HG03520 (cell line): ENCODE measurements around the gene EMILIN3.

Experiments used
- ATAC-seq: cut with Tn5 transposase; IDR thresholded peaks from one replicate; pipeline ENCODE4 v1.9.1; 2021; ENCODE audit warnings: mild to moderate bottlenecking, moderate library complexity; ENCODE audit not compliant: unreplicated experiment

The EMILIN3 gene

DNA sequence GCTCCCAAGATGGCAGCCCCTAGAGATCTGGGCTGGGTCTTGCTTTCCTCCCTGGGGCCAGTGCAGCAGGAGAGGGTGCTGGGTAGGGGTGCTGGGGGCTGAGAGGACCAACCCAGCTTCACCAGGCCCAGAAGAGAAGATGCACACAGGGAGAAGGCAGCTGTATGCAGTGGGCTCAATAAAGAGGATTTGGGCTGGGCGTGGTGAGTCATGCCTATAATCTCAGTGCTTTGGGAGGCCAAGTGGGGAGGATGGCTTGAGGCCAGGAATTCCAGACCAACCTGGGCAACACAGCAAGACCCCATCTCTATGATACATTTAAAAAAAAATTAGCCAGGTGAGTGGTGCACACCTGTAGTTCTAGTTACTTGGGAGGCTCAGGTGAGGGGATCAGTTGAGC is 25.7 kb upstream of the EMILIN3 start:
- ATAC-seq, result no peak

GRCh38 chr20:41391587-41392001 is 25.0 kb upstream of the EMILIN3 start:
- ATAC-seq, result no peak

- no peak for ATAC-seq
Measured at GRCh38 chr20:41390889-41391288, 24.3 kb upstream of the EMILIN3 start.

- no peak for ATAC-seq
Measured at GRCh38 chr20:41387444-41387851, 20.8 kb upstream of the EMILIN3 start.

GRCh38 chr20:41386502-41387427 is 20.1 kb upstream of the EMILIN3 start:
- ATAC-seq, result no peak

DNA sequence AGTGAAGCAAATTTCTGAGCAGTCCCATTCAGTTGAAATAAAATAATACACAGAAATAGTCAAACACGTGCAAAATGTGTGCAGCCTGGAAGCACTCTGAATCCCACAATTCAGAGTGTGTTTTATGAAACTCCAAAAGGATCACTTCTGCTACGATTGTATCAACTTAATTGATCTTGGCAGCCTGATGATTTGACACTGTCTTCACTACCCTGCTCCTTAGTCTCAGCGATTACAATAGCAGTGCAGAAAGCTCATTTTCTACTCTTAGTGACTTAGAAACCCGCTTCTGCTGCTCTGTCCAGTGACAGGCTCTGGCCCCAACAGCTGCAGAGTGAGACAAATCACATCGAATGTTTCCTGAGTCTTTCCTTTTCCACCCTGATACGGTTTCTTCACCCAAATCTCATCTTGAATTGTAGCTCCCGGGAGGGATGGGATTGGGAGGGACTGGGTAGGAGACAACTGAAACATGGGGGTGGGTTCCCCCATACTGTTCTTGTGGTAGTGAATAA is 16.2 kb upstream of the EMILIN3 start:
- no peak for ATAC-seq

DNA sequence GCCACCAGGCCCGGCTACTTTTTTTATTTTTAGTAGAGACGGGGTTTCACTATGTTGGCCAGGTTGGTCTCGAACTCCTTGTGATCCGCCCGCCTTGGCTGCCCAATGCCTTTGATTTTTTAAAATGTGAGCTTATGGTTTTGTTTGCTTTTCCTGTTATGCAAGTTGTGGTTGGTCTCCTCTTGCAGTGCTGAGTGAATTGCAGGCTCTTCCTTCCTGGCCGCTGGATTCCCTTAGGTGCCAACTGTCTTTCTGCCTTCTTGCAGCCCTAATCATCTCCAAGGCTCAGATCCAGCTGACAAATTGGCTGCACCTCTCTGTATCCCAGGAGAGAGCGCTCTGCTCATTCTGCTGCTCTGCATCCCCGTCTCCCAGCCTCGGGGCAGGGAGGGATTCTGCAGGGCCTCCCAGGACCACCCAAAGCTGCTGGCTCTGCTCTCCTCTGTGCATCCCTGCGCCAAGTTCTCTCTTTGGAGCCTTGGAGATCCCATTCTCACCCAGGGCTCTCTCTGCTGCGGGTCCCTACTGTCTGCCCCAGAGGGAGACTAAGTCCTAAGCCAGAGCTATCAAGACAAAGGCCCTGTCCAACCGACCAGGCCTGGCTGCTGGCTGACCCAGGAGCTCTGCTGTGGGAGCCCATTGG is 14.1 kb upstream of the EMILIN3 start:
- ATAC-seq, result no peak

GRCh38 chr20:41379551-41379950 is 12.9 kb upstream of the EMILIN3 start:
- ATAC-seq, result no peak

GRCh38 chr20:41377275-41377674 is 10.7 kb upstream of the EMILIN3 start:
- ATAC-seq, result no peak

GRCh38 chr20:41376349-41376748 is 9.7 kb upstream of the EMILIN3 start:
- ATAC-seq, result no peak

GRCh38 chr20:41375846-41376245 is 9.2 kb upstream of the EMILIN3 start:
- ATAC-seq, result no peak

DNA sequence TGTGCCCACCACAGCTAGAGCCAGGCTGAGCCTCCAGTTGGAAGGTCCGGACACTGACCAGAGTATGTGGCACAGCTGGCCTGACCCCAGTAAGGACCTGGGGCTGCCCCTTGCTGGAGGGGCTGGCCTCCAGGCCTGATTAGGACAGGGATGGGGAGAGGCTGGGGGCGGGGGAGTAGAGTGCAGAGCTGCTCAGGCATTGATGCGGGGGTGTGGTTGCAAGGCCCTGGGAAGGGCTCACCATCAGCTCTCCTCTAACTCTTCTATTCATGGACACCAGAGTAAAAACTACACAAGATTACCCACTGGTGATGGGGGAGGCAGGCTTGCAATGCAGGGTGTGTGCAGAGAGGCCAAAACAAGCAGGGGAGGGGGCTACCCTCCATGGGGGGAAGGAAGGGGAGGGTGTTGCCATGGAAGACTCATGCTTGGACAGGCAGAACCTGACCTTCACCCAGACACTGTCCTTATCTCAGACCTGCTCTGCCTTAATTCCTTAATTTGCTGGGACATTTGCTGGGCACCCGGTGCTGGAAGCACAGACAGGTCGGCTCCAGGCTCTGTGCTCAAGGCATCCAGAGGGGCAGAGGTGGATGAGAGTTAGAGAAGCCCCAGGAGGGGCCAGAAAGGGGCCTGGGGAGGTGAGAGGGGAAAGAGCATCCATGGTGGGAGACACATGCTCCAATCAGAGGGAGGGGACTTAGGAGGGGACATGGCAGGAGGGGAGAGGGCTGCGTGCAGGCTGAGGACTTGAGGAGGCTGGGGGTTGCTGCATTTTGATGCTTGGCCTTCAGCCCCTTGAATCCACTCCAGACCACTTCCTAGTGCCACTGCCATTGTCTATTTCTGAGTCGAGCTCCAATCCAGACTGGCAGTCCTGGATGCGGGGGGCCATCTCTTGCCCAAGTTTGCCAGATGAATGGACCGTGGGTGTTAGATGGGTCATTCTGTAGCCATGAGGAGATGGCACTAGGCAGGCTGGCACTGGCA is 7.6 kb upstream of the EMILIN3 start:
- no peak for ATAC-seq

DNA sequence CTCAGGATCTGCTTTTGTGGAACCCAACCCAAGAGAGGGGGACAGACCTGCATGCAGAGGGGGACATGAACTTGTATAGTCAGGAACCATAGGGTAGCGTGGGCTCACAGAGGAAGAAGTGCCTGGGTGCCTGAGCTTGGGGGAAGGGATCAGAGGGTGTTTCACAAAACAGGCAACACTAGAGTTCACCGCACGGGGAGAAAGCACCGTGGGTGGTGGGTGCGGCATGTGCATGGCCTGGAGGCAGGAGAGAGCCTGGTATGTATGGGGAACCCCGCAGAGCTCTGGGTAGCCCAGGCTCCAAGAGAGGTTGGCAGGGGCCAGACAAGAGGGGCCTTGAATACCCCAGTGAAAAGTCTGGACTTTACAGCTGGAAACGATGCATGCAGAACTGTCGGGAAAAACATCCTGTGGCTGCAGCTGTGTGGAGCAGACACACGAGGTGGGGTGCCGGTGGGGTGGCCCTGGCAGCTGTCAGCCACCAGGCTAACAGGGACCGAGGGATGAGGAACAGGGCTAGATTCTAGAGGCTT is 6.7 kb upstream of the EMILIN3 start:
- ATAC-seq, result no peak

- no peak for ATAC-seq
Measured at GRCh38 chr20:41371371-41371770, 4.8 kb upstream of the EMILIN3 start.

- ATAC-seq, result no peak
Measured at GRCh38 chr20:41370176-41370575, 3.6 kb upstream of the EMILIN3 start.

- no peak for ATAC-seq
Measured at GRCh38 chr20:41369673-41370072, 3.1 kb upstream of the EMILIN3 start.

GRCh38 chr20:41367956-41368355 is 1.3 kb upstream of the EMILIN3 start:
- no peak for ATAC-seq

DNA sequence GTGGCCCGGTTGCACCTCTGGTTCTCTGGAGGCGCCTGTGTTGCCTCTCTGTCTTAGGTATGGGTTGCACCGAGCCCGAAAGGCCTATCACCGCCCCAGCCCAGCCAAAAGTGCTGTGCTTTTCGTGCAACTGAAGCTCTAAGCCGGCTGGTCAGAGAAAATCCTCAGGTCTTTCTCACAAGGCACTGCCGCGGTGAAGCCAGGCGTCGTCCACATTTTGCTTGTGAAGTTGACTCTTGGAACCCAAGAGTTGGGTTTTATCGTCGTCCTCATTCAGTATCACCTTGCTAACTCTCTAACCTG is 726 bp upstream of the EMILIN3 start:
- ATAC-seq, result no peak

- no peak for ATAC-seq
Measured at GRCh38 chr20:41365777-41366545, 657 bp downstream of the EMILIN3 start.
